ENCODE results near the gene AMMECR1. TPM values are rescaled to one million over a fixed set of nuclear protein-coding genes. Genes with fewer than 3 reads are reported as not detected.

Gene AMMECR1
- polyA plus RNA-seq, 1 donor from 2014 or later: 5.4 TPM

GRCh38 chrX:110183314-110183713, 134.6 kb downstream of the AMMECR1 start:
- Mint-ChIP-seq H3K27me3 (no peaks in the 10 kb centered on the region), H3K4me3 (no peak overlapping the region), H3K27ac (no peak overlapping the region), H3K9me3 (peaks cover 0 to 7% (median 2%) of the 10 kb centered on the region in 3 donors), H3K36me3 (no peaks in the 10 kb centered on the region), H3K4me1 (peaks cover 0 to 3% (median 0%) of the 10 kb centered on the region in 3 donors)

GRCh38 chrX:110182865-110183264, 135.0 kb downstream of the AMMECR1 start:
- Mint-ChIP-seq H3K4me1 (no peaks in the 10 kb centered on the region), H3K27me3 (no peaks in the 10 kb centered on the region), H3K4me3 (no peak overlapping the region), H3K9me3 (peaks cover 0 to 7% (median 2%) of the 10 kb centered on the region in 3 donors), H3K36me3 (no peaks in the 10 kb centered on the region), H3K27ac (no peak overlapping the region)

- Mint-ChIP-seq H3K36me3 (no peaks in the 10 kb centered on the region), H3K27ac (no peak overlapping the region), H3K4me3 (no peak overlapping the region), H3K9me3 (peaks cover 0 to 7% (median 2%) of the 10 kb centered on the region in 3 donors), H3K4me1 (no peaks in the 10 kb centered on the region), H3K27me3 (no peaks in the 10 kb centered on the region)
These were observed 135.5 kb downstream of the AMMECR1 start for GRCh38 chrX:110182362-110182761.

- Mint-ChIP-seq H3K4me3 (no peak overlapping the region), H3K4me1 (no peaks in the 10 kb centered on the region), H3K36me3 (no peaks in the 10 kb centered on the region), H3K27me3 (no peaks in the 10 kb centered on the region), H3K27ac (no peak overlapping the region), H3K9me3 (peaks cover 0 to 4% (median 2%) of the 10 kb centered on the region in 3 donors)
These were observed 136.3 kb downstream of the AMMECR1 start for GRCh38 chrX:110181459-110182137.

GRCh38 chrX:110180928-110181310, 137.0 kb downstream of the AMMECR1 start:
- Mint-ChIP-seq H3K27me3 (no peaks in the 10 kb centered on the region), H3K4me1 (no peaks in the 10 kb centered on the region), H3K9me3 (no peaks in the 10 kb centered on the region), H3K27ac (no peak overlapping the region), H3K36me3 (no peaks in the 10 kb centered on the region), H3K4me3 (no peak overlapping the region)

- Mint-ChIP-seq H3K4me1 (no peaks in the 10 kb centered on the region), H3K4me3 (no peak overlapping the region), H3K36me3 (no peaks in the 10 kb centered on the region), H3K27me3 (no peaks in the 10 kb centered on the region), H3K27ac (no peak overlapping the region), H3K9me3 (no peaks in the 10 kb centered on the region)
These were observed 137.5 kb downstream of the AMMECR1 start for GRCh38 chrX:110180176-110180927.

- Mint-ChIP-seq H3K4me1 (no peaks in the 10 kb centered on the region), H3K9me3 (no peaks in the 10 kb centered on the region), H3K36me3 (no peaks in the 10 kb centered on the region), H3K27ac (peak overlapping the region in 1 of 3 donors; percentile 46), H3K27me3 (no peaks in the 10 kb centered on the region), H3K4me3 (no peak overlapping the region)
These were observed 139.6 kb downstream of the AMMECR1 start for GRCh38 chrX:110178179-110178865.

- Mint-ChIP-seq H3K27me3 (no peaks in the 10 kb centered on the region), H3K36me3 (no peaks in the 10 kb centered on the region), H3K4me3 (no peak overlapping the region), H3K4me1 (peaks cover 7 to 16% (median 7%) of the 10 kb centered on the region in 3 donors), H3K9me3 (no peaks in the 10 kb centered on the region), H3K27ac (no peak overlapping the region)
These were observed 142.2 kb downstream of the AMMECR1 start for GRCh38 chrX:110175696-110176095.

GRCh38 chrX:110175146-110175545, 142.7 kb downstream of the AMMECR1 start:
- Mint-ChIP-seq H3K27ac (no peak overlapping the region), H3K9me3 (no peaks in the 10 kb centered on the region), H3K4me1 (peaks cover 7 to 17% (median 7%) of the 10 kb centered on the region in 3 donors), H3K36me3 (no peaks in the 10 kb centered on the region), H3K27me3 (no peaks in the 10 kb centered on the region), H3K4me3 (no peak overlapping the region)

- Mint-ChIP-seq H3K27me3 (no peaks in the 10 kb centered on the region), H3K27ac (peak overlapping the region in 1 of 3 donors; percentile 16), H3K4me3 (no peak overlapping the region), H3K9me3 (no peaks in the 10 kb centered on the region), H3K36me3 (no peaks in the 10 kb centered on the region), H3K4me1 (peaks cover 7 to 17% (median 7%) of the 10 kb centered on the region in 3 donors)
These were observed 144.4 kb downstream of the AMMECR1 start for GRCh38 chrX:110173192-110174175.

- no peaks in the 10 kb centered on the region for H3K9me3 Mint-ChIP-seq
- no peaks in the 10 kb centered on the region for H3K27me3 Mint-ChIP-seq
- no peaks in the 10 kb centered on the region for H3K36me3 Mint-ChIP-seq
- H3K4me1 Mint-ChIP-seq: peaks cover 7 to 17% (median 7%) of the 10 kb centered on the region in 3 donors
- peak overlapping the region; percentile 16 to 85 (median 18) for H3K27ac Mint-ChIP-seq
- peak overlapping the region in 2 of 4 donors; percentile 39 to 63 for H3K4me3 Mint-ChIP-seq
These were observed 145.7 kb downstream of the AMMECR1 start for GRCh38 chrX:110172215-110172614.

GRCh38 chrX:110171442-110171841, 146.4 kb downstream of the AMMECR1 start:
- Mint-ChIP-seq H3K27me3 (no peaks in the 10 kb centered on the region), H3K9me3 (no peaks in the 10 kb centered on the region), H3K27ac (peak overlapping the region in 2 of 3 donors; percentile 44 to 85)

GRCh38 chrX:110170029-110170428, 147.9 kb downstream of the AMMECR1 start:
- H3K4me1 Mint-ChIP-seq: peaks cover 7 to 17% (median 7%) of the 10 kb centered on the region in 3 donors
- H3K27ac Mint-ChIP-seq: no peak overlapping the region
- H3K4me3 Mint-ChIP-seq: no peak overlapping the region

More at GRCh38 chrX:110171442-110171841, 146.4 kb downstream of the AMMECR1 start:
- peaks cover 7 to 17% (median 7%) of the 10 kb centered on the region in 3 donors for H3K4me1 Mint-ChIP-seq
- no peak overlapping the region for H3K4me3 Mint-ChIP-seq
- H3K36me3 Mint-ChIP-seq: no peaks in the 10 kb centered on the region

GRCh38 chrX:110168585-110168984, 149.3 kb downstream of the AMMECR1 start:
- H3K36me3 Mint-ChIP-seq: no peaks in the 10 kb centered on the region
- H3K9me3 Mint-ChIP-seq: no peaks in the 10 kb centered on the region
- H3K27ac Mint-ChIP-seq: no peak overlapping the region
- no peaks in the 10 kb centered on the region for H3K27me3 Mint-ChIP-seq
- no peak overlapping the region for H3K4me3 Mint-ChIP-seq
- peaks cover 7 to 17% (median 7%) of the 10 kb centered on the region in 3 donors for H3K4me1 Mint-ChIP-seq

More at GRCh38 chrX:110170029-110170428, 147.9 kb downstream of the AMMECR1 start:
- Mint-ChIP-seq H3K27me3 (no peaks in the 10 kb centered on the region), H3K36me3 (no peaks in the 10 kb centered on the region), H3K9me3 (no peaks in the 10 kb centered on the region)

Data from IgD-negative memory B cell (primary cell).